ENCODE results near the gene METTL8.

- TF ChIP-seq CTCF (IDR thresholded peaks at IDR 0.05) (no peak), POLR2A (IDR thresholded peaks at IDR 0.05) (no peak)
Measured at GRCh38 chr2:171347591-171348032, 86.2 kb downstream of the METTL8 start.
